ENCODE data around the gene TRIM65.

Gene TRIM65

GRCh38 chr17:75881678-75882454 is 14.9 kb downstream of the TRIM65 start:
- ATAC-seq (replicated peaks) = peak; percentile 32
- H3K9me3 Mint-ChIP-seq = no peaks in the 10 kb centered on the region
- H3K27ac Mint-ChIP-seq = no peak overlapping the region
- H3K36me3 Mint-ChIP-seq (ENCODE audit: insufficient read depth) = no peaks in the 10 kb centered on the region
- DNase-seq = no peak
- H3K4me3 Mint-ChIP-seq = peak overlapping the region in 1 of 2 donors; percentile 31
- peaks cover 10 to 18% of the 10 kb centered on the region in 2 donors for H3K4me1 Mint-ChIP-seq (ENCODE audit: low read depth in 2 of 2)
- no peaks in the 10 kb centered on the region for H3K27me3 Mint-ChIP-seq

GRCh38 chr17:75880266-75880665 is 16.5 kb downstream of the TRIM65 start:
- H3K27me3 Mint-ChIP-seq = no peaks in the 10 kb centered on the region
- DNase-seq (no peak), ATAC-seq (replicated peaks) (no peak)
- H3K4me3 Mint-ChIP-seq = peak overlapping the region in 1 of 2 donors; percentile 20
- peaks cover 21 to 31% of the 10 kb centered on the region in 2 donors for H3K4me1 Mint-ChIP-seq (ENCODE audit: low read depth in 2 of 2)
- H3K27ac Mint-ChIP-seq = no peak overlapping the region
- peaks cover under 1% of the 10 kb centered on the region for H3K36me3 Mint-ChIP-seq (ENCODE audit: insufficient read depth)
- no peaks in the 10 kb centered on the region for H3K9me3 Mint-ChIP-seq

GRCh38 chr17:75878174-75878998 is 18.4 kb downstream of the TRIM65 start, which contains the start of gene TRIM47:
TSS of gene TRIM47 (minus strand) at chr17:75878581. CDS start at chr17:75878548, 33 bp downstream.
- Mint-ChIP-seq H3K9me3 (no peaks in the 10 kb centered on the region), H3K36me3 (ENCODE audit: insufficient read depth) (peaks cover 2% of the 10 kb centered on the region), H3K4me1 (ENCODE audit: low read depth in 2 of 2) (peaks cover 21 to 31% of the 10 kb centered on the region in 2 donors), H3K27ac (peak within 1 kb of the TSS; percentile 75 to 93), H3K4me3 (peak within 1 kb of the TSS; percentile 87 to 92), H3K27me3 (no peaks in the 10 kb centered on the region)
- ATAC-seq (replicated peaks) (peak; percentile 9), DNase-seq (peak in 1 of 3 experiments; percentile 27)

- peak overlapping the region; percentile 87 to 92 for H3K4me3 Mint-ChIP-seq
- peak overlapping the region; percentile 75 to 93 for H3K27ac Mint-ChIP-seq
- peaks cover 21 to 35% of the 10 kb centered on the region in 2 donors for H3K4me1 Mint-ChIP-seq (ENCODE audit: low read depth in 2 of 2)
- H3K27me3 Mint-ChIP-seq = no peaks in the 10 kb centered on the region
- peak; percentile 73 for ATAC-seq (replicated peaks)
- DNase-seq = peak; percentile 61 to 70 (median 69)
- peaks cover 2% of the 10 kb centered on the region for H3K36me3 Mint-ChIP-seq (ENCODE audit: insufficient read depth)
- no peaks in the 10 kb centered on the region for H3K9me3 Mint-ChIP-seq
Observed at GRCh38 chr17:75877752-75878173, 19.0 kb downstream of the TRIM65 start.

GRCh38 chr17:75876938-75877751 is 19.6 kb downstream of the TRIM65 start:
- no peak for ATAC-seq (replicated peaks)
- peaks cover 21 to 39% of the 10 kb centered on the region in 2 donors for H3K4me1 Mint-ChIP-seq (ENCODE audit: low read depth in 2 of 2)
- no peaks in the 10 kb centered on the region for H3K9me3 Mint-ChIP-seq
- H3K27ac Mint-ChIP-seq = peak overlapping the region; percentile 75 to 93
- H3K4me3 Mint-ChIP-seq = peak overlapping the region; percentile 87 to 92
- H3K36me3 Mint-ChIP-seq (ENCODE audit: insufficient read depth) = peaks cover 2% of the 10 kb centered on the region
- H3K27me3 Mint-ChIP-seq = no peaks in the 10 kb centered on the region
- peak in 1 of 3 experiments; percentile 23 for DNase-seq

- H3K27ac Mint-ChIP-seq = peak overlapping the region; percentile 75 to 93
- no peaks in the 10 kb centered on the region for H3K27me3 Mint-ChIP-seq
- peak overlapping the region; percentile 87 to 92 for H3K4me3 Mint-ChIP-seq
- H3K36me3 Mint-ChIP-seq (ENCODE audit: insufficient read depth) = peaks cover 2% of the 10 kb centered on the region
- ATAC-seq (replicated peaks) (peak; percentile 71), DNase-seq (peak; percentile 60 to 65 (median 65))
- H3K4me1 Mint-ChIP-seq (ENCODE audit: low read depth in 2 of 2) = peaks cover 21 to 33% of the 10 kb centered on the region in 2 donors
- H3K9me3 Mint-ChIP-seq = no peaks in the 10 kb centered on the region
Observed at GRCh38 chr17:75876190-75876937, 20.4 kb downstream of the TRIM65 start.

- Mint-ChIP-seq H3K4me3 (peak overlapping the region; percentile 87 to 92), H3K27me3 (no peaks in the 10 kb centered on the region), H3K36me3 (ENCODE audit: insufficient read depth) (peaks cover 2% of the 10 kb centered on the region), H3K9me3 (no peaks in the 10 kb centered on the region), H3K4me1 (ENCODE audit: low read depth in 2 of 2) (peaks cover 21 to 33% of the 10 kb centered on the region in 2 donors), H3K27ac (peak overlapping the region; percentile 75 to 93)
- ATAC-seq (replicated peaks) (no peak), DNase-seq (no peak)
Observed at GRCh38 chr17:75875940-75876189, 20.9 kb downstream of the TRIM65 start.

- DNase-seq (no peak), ATAC-seq (replicated peaks) (no peak)
- Mint-ChIP-seq H3K4me1 (ENCODE audit: low read depth in 2 of 2) (peaks cover 21 to 33% of the 10 kb centered on the region in 2 donors), H3K27me3 (no peaks in the 10 kb centered on the region), H3K4me3 (peak overlapping the region; percentile 87 to 92), H3K27ac (peak overlapping the region; percentile 75 to 93), H3K9me3 (no peaks in the 10 kb centered on the region), H3K36me3 (ENCODE audit: insufficient read depth) (peaks cover 2% of the 10 kb centered on the region)
Observed at GRCh38 chr17:75875182-75875939, 21.4 kb downstream of the TRIM65 start.

GRCh38 chr17:75874323-75875181 is 22.2 kb downstream of the TRIM65 start:
- Mint-ChIP-seq H3K27ac (peak overlapping the region in 1 of 2 donors; percentile 93), H3K27me3 (no peaks in the 10 kb centered on the region), H3K9me3 (no peaks in the 10 kb centered on the region), H3K36me3 (ENCODE audit: insufficient read depth) (peaks cover 2% of the 10 kb centered on the region), H3K4me1 (ENCODE audit: low read depth in 2 of 2) (peaks cover 21 to 33% of the 10 kb centered on the region in 2 donors), H3K4me3 (peak overlapping the region; percentile 12 to 37)
- DNase-seq (no peak), ATAC-seq (replicated peaks) (no peak)

- ATAC-seq (replicated peaks) (no peak), DNase-seq (no peak)
- no peaks in the 10 kb centered on the region for H3K9me3 Mint-ChIP-seq
- H3K4me1 Mint-ChIP-seq (ENCODE audit: low read depth in 2 of 2) = peaks cover 21 to 33% of the 10 kb centered on the region in 2 donors
- H3K4me3 Mint-ChIP-seq = peak overlapping the region; percentile 12 to 37
- peaks cover 2% of the 10 kb centered on the region for H3K36me3 Mint-ChIP-seq (ENCODE audit: insufficient read depth)
- no peaks in the 10 kb centered on the region for H3K27me3 Mint-ChIP-seq
- H3K27ac Mint-ChIP-seq = no peak overlapping the region
Observed at GRCh38 chr17:75873587-75874322, 23.0 kb downstream of the TRIM65 start.
